ENCODE data around the gene ASB16.

- TF ChIP-seq SP1 (IDR thresholded peaks at IDR 0.05; ENCODE audit: low read depth) (no peak), SIN3A (IDR thresholded peaks at IDR 0.05; ENCODE audit: low read depth) (no peak), YY1 (IDR thresholded peaks at IDR 0.05; ENCODE audit: extremely low read depth, insufficient replicate concordance, low read depth, low read length) (no peak), CTCF (IDR thresholded peaks at IDR 0.05 in 2 of 3, conservative IDR thresholded peaks at IDR 0.05 in 1 of 3; ENCODE audit: borderline replicate concordance in 1 of 3, insufficient read depth in 1 of 3, low read depth in 2 of 3, low read length in 2 of 3) (no peak), POLR2A (IDR thresholded peaks at IDR 0.05; ENCODE audit: borderline replicate concordance, extremely low read depth, insufficient read depth, insufficient read length) (peak; percentile 27)
Measured at GRCh38 chr17:44191941-44192496, 21.5 kb downstream of the ASB16 start.

Measured in HCT116 (cell line).